Activated CD4-positive, alpha-beta memory T cell treated with anti-CD3 and anti-CD28 coated beads, Interleukin-2, amount 10 ng/mL, durations not matched to agents 7 days and 5 days (primary cell): Measurements from ENCODE around the gene MAN2B2. TPM values are rescaled to one million over a fixed set of nuclear protein-coding genes. Genes with fewer than 3 reads are reported as not detected.

Experiments used
- CTCF ChIA-PET: fragments of 350-600 bp; sonication (Branson Sonifier 250); formaldehyde crosslinking; loops from one replicate; lab custom pipeline; 2021; ENCODE audit warnings: antibody characterized with exemption, inconsistent platforms; lab: Charles Lee
- POLR2A ChIA-PET: fragments of 350-600 bp; sonication (Branson Sonifier 250); formaldehyde crosslinking; loops from one replicate; lab custom pipeline; 2021; ENCODE audit warnings: antibody characterized with exemption; lab: Charles Lee
- DNase-seq: peaks from one replicate; pipeline ENCODE4 v3.0.0-alpha.2; 2020
- H3K27ac Mint-ChIP-seq: one replicate; pipeline ENCODE4 v1.8.0; 2021; ENCODE audit warnings: mild to moderate bottlenecking, mixed read lengths
- H3K27me3 Mint-ChIP-seq: one replicate; pipeline ENCODE4 v1.8.0; 2021; ENCODE audit warnings: mixed read lengths
- H3K36me3 Mint-ChIP-seq: one replicate; pipeline ENCODE4 v1.8.0; 2021; ENCODE audit warnings: low read depth, mixed read lengths
- H3K4me1 Mint-ChIP-seq: one replicate; pipeline ENCODE4 v1.8.0; 2021; ENCODE audit warnings: mixed read lengths
- H3K4me3 Mint-ChIP-seq: one replicate; pipeline ENCODE4 v1.8.0; 2021; ENCODE audit warnings: mild to moderate bottlenecking, mixed read lengths
- H3K9me3 Mint-ChIP-seq: one replicate; pipeline ENCODE4 v1.8.0; 2021; ENCODE audit warnings: mixed read lengths
- total RNA-seq, 2 experiments: library from RNA; stranded (reverse); gene quantifications; one replicate each; pipeline ENCODE4 v1.2.3, GENCODE V29; 2021

The MAN2B2 gene
- total RNA-seq, 2 experiments from 2014 or later, result 34.8 to 36.3 TPM

DNA sequence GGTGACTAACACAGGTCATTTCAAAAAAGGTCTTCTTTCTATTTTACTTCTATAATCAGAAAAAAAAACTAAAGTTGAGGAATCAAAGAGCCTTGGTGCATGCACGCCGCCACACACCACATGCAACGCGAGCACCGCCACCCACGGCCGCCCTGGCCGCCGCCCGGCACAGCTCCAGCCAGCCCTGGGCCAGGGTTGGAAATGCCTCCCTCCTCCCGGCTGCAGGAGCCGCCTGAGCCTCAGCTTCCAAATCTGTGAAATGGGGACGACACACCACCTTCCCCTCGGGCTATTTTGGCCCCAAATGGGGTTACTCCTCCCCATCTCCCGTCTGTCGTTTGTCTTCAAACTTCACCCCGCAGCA lies 39.7 kb upstream of the MAN2B2 start:
- Mint-ChIP-seq H3K27me3 (no peaks in the 10 kb centered on the region), H3K4me1 (no peaks in the 10 kb centered on the region), H3K9me3 (no peaks in the 10 kb centered on the region), H3K27ac (no peak overlapping the region), H3K36me3 (no peaks in the 10 kb centered on the region), H3K4me3 (no peak overlapping the region)
- ChIA-PET CTCF (no interaction called here), POLR2A (no interaction called here)
- no peak for DNase-seq

DNA sequence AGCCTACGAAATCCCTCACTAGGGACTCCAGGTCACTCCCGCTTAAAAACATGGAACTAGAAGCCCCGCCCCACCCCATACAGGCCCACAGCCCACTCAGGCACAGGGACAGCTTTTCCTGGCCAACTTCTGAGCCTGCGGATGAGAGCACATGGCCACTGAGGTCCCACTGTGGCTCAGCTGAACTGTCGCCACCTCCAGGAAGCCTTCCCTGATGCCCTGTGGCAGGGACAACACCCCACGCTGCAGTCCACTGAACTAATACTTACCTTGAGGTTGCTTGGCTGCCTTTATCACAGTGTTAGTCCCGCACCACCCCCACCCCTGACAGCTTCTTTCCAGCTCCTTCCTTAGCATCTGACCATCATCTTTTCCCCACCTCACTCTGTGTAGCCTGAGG lies 39.3 kb upstream of the MAN2B2 start:
- H3K4me1 Mint-ChIP-seq, result no peaks in the 10 kb centered on the region
- no peak overlapping the region for H3K27ac Mint-ChIP-seq
- no peaks in the 10 kb centered on the region for H3K36me3 Mint-ChIP-seq
- no peak for DNase-seq
- ChIA-PET POLR2A (no interaction called here), CTCF (no interaction called here)
- no peaks in the 10 kb centered on the region for H3K27me3 Mint-ChIP-seq
- H3K9me3 Mint-ChIP-seq, result no peaks in the 10 kb centered on the region
- H3K4me3 Mint-ChIP-seq, result no peak overlapping the region

GRCh38 chr4:6538111-6538510 lies 36.9 kb upstream of the MAN2B2 start:
- no peaks in the 10 kb centered on the region for H3K36me3 Mint-ChIP-seq
- no peaks in the 10 kb centered on the region for H3K27me3 Mint-ChIP-seq
- H3K9me3 Mint-ChIP-seq, result no peaks in the 10 kb centered on the region
- CTCF ChIA-PET, result no interaction called here
- POLR2A ChIA-PET, result no interaction called here
- H3K4me3 Mint-ChIP-seq, result no peak overlapping the region
- no peaks in the 10 kb centered on the region for H3K4me1 Mint-ChIP-seq
- DNase-seq, result no peak
- no peak overlapping the region for H3K27ac Mint-ChIP-seq

- H3K27ac Mint-ChIP-seq, result no peak overlapping the region
- no peaks in the 10 kb centered on the region for H3K4me1 Mint-ChIP-seq
- no peaks in the 10 kb centered on the region for H3K9me3 Mint-ChIP-seq
- no peak overlapping the region for H3K4me3 Mint-ChIP-seq
- ChIA-PET POLR2A (no interaction called here), CTCF (no interaction called here)
- H3K27me3 Mint-ChIP-seq, result no peaks in the 10 kb centered on the region
- H3K36me3 Mint-ChIP-seq, result no peaks in the 10 kb centered on the region
- no peak for DNase-seq
Measured at GRCh38 chr4:6538575-6538974, 36.4 kb upstream of the MAN2B2 start.

DNA sequence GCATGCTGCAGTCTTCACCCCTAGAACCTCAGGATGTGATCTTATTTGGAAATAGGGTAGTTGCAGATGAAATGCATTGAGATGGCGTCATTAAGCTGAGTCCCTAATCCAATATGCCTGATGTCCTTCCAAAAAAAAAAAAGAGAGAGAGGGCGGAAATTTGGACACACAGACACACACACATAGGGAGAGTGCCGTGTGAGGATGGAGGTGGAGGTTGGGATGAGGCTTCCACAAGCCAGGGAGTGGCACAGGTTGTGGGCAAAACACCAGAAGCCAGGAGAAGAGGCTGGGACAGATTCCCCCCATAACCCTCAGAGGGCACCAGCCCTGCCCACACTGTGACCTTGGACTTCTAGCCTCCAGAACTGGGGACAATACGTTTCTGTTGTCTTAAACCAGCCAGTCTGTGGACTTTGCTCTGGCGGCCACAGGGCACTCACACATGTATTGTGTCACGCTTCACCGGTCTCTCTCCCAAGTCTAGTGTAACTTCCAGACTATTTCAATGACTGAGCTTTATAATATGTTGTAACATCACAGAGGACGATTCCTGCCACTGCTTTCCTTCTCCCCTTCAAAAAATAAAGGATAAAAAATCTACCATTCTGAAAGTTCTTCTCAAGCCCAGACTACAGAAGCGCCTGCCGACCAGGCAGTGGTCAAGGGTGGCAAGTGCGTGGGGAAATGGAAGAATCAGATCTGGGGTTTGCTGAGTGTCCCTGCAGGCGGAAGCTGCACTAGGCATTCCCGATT lies 35.8 kb upstream of the MAN2B2 start:
- DNase-seq, result no peak
- ChIA-PET POLR2A (no interaction called here), CTCF (no interaction called here)
- Mint-ChIP-seq H3K36me3 (no peaks in the 10 kb centered on the region), H3K27ac (no peak overlapping the region), H3K4me1 (no peaks in the 10 kb centered on the region), H3K27me3 (no peaks in the 10 kb centered on the region), H3K4me3 (no peak overlapping the region), H3K9me3 (no peaks in the 10 kb centered on the region)

GRCh38 chr4:6540879-6541278 lies 34.1 kb upstream of the MAN2B2 start:
- H3K9me3 Mint-ChIP-seq, result no peaks in the 10 kb centered on the region
- no peaks in the 10 kb centered on the region for H3K27me3 Mint-ChIP-seq
- no peak for DNase-seq
- H3K36me3 Mint-ChIP-seq, result no peaks in the 10 kb centered on the region
- ChIA-PET CTCF (no interaction called here), POLR2A (no interaction called here)
- no peak overlapping the region for H3K27ac Mint-ChIP-seq
- no peaks in the 10 kb centered on the region for H3K4me1 Mint-ChIP-seq
- no peak overlapping the region for H3K4me3 Mint-ChIP-seq

DNA sequence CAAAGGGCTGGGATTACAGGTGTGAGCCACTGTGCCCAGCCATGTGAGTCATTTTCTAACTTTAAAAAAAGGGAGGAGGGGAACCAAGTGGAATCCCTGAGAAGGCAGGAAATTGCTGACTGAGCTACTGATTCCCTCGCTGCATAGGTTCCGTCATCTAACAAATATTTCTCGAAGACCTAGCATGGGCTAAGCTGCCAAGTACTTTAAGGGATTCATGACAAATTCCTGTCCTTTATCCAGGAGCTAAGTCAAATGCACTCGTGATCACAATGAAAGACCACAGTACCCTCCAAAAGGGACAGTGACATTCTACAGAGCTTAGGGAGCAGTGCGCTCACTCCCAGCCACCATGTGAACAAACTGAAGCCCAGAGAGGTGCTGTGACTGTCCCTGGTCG lies 33.2 kb upstream of the MAN2B2 start:
- peaks cover 3% of the 10 kb centered on the region for H3K27me3 Mint-ChIP-seq
- ChIA-PET POLR2A (no interaction called here), CTCF (no interaction called here)
- no peaks in the 10 kb centered on the region for H3K36me3 Mint-ChIP-seq
- no peaks in the 10 kb centered on the region for H3K4me1 Mint-ChIP-seq
- DNase-seq, result no peak
- H3K4me3 Mint-ChIP-seq, result no peak overlapping the region
- H3K27ac Mint-ChIP-seq, result no peak overlapping the region
- no peaks in the 10 kb centered on the region for H3K9me3 Mint-ChIP-seq

GRCh38 chr4:6542951-6543350 lies 32.0 kb upstream of the MAN2B2 start:
- Mint-ChIP-seq H3K4me3 (no peak overlapping the region), H3K27ac (no peak overlapping the region), H3K4me1 (no peaks in the 10 kb centered on the region), H3K27me3 (peaks cover 5% of the 10 kb centered on the region), H3K9me3 (no peaks in the 10 kb centered on the region), H3K36me3 (no peaks in the 10 kb centered on the region)
- ChIA-PET POLR2A (no interaction called here), CTCF (interaction anchor here (1.7 kb wide), 1 partner anchor 215 kb away, joined by 6 read pairs; no protein-coding TSS in a partner anchor)
- no peak for DNase-seq

GRCh38 chr4:6546091-6546490 lies 28.9 kb upstream of the MAN2B2 start:
- CTCF ChIA-PET, result interaction anchor here (0.6 to 3.7 kb wide), 13 partner anchors 10 to 327 kb away, joined by 3 to 29 read pairs (median 3); partner anchors contain the start of gene MAN2B2
- DNase-seq, result no peak
- Mint-ChIP-seq H3K27ac (no peak overlapping the region), H3K4me3 (no peak overlapping the region), H3K27me3 (peaks cover 14% of the 10 kb centered on the region), H3K9me3 (no peaks in the 10 kb centered on the region), H3K4me1 (no peaks in the 10 kb centered on the region), H3K36me3 (no peaks in the 10 kb centered on the region)
- POLR2A ChIA-PET, result no interaction called here

DNA sequence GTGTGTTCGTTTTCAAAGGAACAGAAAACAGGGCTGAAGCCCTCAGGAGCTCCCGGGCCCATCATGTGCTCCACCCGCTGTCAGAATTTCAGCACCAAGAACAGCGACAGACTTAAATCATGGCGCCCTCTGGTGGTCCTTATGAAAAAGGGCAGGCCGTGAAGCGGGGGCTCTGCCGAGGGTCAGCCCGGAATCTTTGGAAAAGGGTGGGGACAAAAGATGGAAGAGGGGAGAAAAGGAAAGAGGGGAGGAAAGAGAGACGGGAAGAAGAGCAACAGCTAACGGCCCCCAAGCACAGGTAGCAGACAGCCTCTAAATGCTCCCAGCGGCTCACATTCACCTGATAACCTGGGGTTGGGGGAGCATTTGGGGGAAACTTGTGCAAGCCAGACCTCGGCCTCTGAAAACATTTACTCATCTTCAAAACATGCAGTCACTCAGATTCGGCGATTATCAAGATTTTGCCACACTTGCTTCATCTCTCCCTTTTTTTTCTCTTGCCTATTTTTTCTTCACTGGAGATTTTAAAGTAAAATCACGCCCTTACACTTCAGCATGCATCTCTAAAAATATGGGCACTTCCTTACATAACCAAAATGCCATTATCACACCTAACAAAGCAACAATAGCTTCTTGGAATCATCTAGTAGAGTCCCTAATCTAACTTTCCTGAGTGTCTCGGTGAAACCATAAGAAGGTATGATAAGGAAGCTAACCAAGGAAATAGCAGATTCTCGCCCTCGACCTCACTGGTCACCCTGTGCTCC lies 28.1 kb upstream of the MAN2B2 start:
- Mint-ChIP-seq H3K9me3 (peaks cover 3% of the 10 kb centered on the region), H3K4me1 (no peaks in the 10 kb centered on the region), H3K27ac (no peak overlapping the region), H3K4me3 (no peak overlapping the region), H3K36me3 (no peaks in the 10 kb centered on the region), H3K27me3 (peaks cover 14% of the 10 kb centered on the region)
- DNase-seq, result peak; percentile 58
- ChIA-PET POLR2A (no interaction called here), CTCF (interaction anchor here (0.6 to 3.7 kb wide), 12 partner anchors 14 to 327 kb away, joined by 3 to 29 read pairs (median 3); partner anchors contain the start of gene MAN2B2)

DNA sequence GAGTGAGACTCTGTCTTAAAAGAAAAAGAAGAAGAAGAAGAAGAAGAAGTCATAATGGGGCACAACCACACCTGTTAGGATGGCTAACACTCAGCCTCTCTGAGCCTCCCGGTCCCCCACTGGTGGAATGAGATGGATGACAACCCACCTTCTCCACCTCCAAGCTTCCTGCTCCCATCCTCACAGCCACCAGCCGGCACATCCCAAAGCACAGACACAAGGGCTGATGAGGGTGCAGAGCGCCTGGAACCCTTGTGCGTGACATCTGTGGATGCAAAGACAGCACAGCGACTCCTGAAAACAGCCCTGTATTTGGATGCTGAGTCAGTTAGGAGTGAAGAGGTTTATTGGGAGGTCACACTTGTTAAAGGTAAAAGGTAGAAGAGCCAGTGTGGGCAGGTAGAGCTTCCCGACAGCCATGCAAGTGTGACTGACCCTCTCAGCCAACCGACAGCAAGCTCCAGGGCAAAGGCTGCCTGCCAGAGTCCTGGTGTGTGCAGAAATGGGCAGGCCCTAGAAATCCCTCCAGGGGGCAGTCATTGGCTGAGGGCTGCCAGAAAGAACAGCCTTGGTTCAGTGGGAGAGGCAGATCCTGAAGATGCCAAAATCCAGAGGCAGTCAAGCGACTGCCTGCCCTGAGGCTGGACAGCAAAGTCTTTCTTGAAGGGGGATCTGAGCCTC lies 26.6 kb upstream of the MAN2B2 start:
- peaks cover 7% of the 10 kb centered on the region for H3K9me3 Mint-ChIP-seq
- H3K36me3 Mint-ChIP-seq, result no peaks in the 10 kb centered on the region
- H3K4me1 Mint-ChIP-seq, result no peaks in the 10 kb centered on the region
- DNase-seq, result peak; percentile 26
- no peak overlapping the region for H3K4me3 Mint-ChIP-seq
- CTCF ChIA-PET, result interaction anchor here (1.0 to 3.7 kb wide), 2 partner anchors 216 to 325 kb away, joined by 4 to 29 read pairs; no protein-coding TSS in a partner anchor
- POLR2A ChIA-PET, result no interaction called here
- H3K27me3 Mint-ChIP-seq, result peaks cover 18% of the 10 kb centered on the region
- no peak overlapping the region for H3K27ac Mint-ChIP-seq

DNA sequence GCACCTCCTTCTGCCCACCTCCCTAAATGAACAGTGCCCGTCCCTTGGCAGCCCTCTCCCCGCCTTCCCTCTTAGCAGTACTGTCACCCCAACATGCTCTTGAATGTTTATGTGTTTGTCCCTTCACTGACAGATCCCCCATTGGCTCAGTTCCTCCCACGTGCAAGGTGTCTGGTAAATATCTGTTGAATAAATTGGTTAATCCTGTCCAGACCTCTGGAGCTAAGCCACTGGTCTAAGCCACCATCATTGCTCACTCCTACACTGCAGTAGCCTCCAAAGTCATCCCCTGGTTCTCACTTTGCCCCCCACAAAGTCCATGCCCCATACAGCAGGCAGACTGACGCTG lies 26.1 kb upstream of the MAN2B2 start:
- ChIA-PET CTCF (interaction anchor here (0.6 to 1.0 kb wide), 2 partner anchors 324 to 1152 kb away, joined by 3 to 4 read pairs; no protein-coding TSS in a partner anchor), POLR2A (no interaction called here)
- Mint-ChIP-seq H3K9me3 (peaks cover 7% of the 10 kb centered on the region), H3K27me3 (peaks cover 18% of the 10 kb centered on the region), H3K36me3 (no peaks in the 10 kb centered on the region), H3K27ac (no peak overlapping the region), H3K4me1 (no peaks in the 10 kb centered on the region), H3K4me3 (no peak overlapping the region)
- no peak for DNase-seq

DNA sequence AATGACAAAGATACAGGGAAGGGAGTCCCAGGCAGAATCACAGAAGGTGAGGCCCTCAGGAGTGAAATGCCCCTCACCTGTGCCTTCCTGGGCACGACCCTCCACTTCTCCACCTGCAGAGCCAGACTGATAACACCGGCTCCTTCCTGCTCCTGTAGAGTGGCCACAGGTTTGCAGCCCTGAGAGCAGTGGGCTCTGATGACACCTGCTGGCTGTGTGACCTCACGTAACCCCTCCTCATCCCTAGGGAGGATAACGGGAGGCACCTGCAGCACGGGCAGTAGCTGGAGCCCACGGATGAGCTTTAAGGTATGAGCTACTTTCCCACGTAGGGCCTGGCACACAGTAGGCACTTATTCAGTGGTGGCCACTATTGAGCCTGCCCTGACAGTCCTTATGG lies 25.5 kb upstream of the MAN2B2 start:
- Mint-ChIP-seq H3K9me3 (peaks cover 7% of the 10 kb centered on the region), H3K27me3 (peaks cover 18% of the 10 kb centered on the region), H3K4me3 (no peak overlapping the region), H3K4me1 (no peaks in the 10 kb centered on the region), H3K27ac (no peak overlapping the region), H3K36me3 (no peaks in the 10 kb centered on the region)
- ChIA-PET POLR2A (interaction anchor here (1.2 kb wide), 1 partner anchor 11 kb away, joined by 3 read pairs; no protein-coding TSS in a partner anchor), CTCF (interaction anchor here (0.6 to 1.4 kb wide), 3 partner anchors 25 to 1153 kb away, joined by 3 to 4 read pairs (median 3); partner anchors contain the start of gene MAN2B2)
- DNase-seq, result no peak
